Omental fat pad (tissue), 4 donors: ENCODE results near the gene CCDC74A. TPM values are rescaled to one million over a fixed set of nuclear protein-coding genes. Genes with fewer than 3 reads are reported as not detected.
"Not testable (repeated sequence)": the region's sequence is repeated elsewhere in the genome, so short reads cannot be mapped to it uniquely, and the experiment has no call there.

Experiments
- ATAC-seq: fragments of 150-250 bp; one replicate; pipeline ENCODE4 v1.9.1; 2016; ENCODE audit warnings: mild to moderate bottlenecking, moderate library complexity; ENCODE audit not compliant: low FRiP score
- DNase-seq: peaks from one replicate; pipeline ENCODE4 v3.0.0-alpha.2; 2019; ENCODE audit warnings: low spot score
- CTCF ChIP-seq, 3 donors: fragments of 450-650 bp; IDR thresholded peaks; one replicate each; pipeline ENCODE4 v1.5.1; 2016 to 2017; ENCODE audit warnings: antibody characterized with exemption in 3 of 3, mild to moderate bottlenecking in 3 of 3, moderate library complexity in 2 of 3
- total RNA-seq, 4 donors: library from RNA; depleted of rRNA; stranded (reverse); fragments of >200 nt; gene quantifications; one replicate each; pipeline ENCODE4 v1.1.0, GENCODE V29; 2016

CCDC74A gene
- total RNA-seq, 4 donors from 2014 or later: 1.7 to 7.4 (median 2.8) TPM

DNA sequence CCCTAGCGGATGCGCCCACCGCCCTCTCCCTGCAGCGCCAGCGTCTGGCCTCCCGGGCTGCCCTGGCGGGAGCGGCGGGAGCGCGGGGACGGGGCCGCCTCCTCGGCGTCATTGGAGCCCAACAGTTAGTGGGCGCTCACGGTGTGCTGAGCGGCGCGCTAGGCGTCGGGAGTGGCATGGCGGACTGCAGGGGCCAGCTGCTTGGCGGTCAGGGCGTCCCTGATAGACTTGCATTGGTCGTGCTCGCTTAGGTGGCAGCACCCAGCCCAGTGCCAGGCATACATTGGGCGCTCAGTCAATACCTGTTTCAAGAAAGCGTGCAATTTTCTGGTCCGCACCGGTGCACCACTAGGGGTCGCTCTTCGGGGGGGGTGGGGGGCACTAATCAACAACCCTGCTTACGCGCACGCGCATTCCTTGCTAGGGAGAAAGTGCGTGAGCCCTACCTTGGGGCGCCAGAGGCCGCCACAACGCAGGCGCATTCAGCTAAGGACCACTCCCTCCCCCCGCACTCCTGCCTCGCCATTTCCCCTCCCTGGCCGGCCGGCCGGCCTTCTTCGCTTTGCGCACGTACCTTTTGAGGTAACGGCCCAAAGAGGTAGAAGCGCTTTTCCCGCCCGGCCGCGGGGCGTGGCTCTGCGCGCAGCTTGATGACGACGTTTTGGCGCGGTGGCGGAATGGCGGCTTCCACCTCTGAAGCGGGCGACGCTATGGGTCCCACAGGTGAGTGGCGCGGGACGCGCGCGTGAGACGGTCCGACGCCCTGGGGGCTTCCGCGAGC, 35.1 kb upstream of the CCDC74A start:
- ATAC-seq (peak; percentile 89), DNase-seq (peak; percentile 84)
- TF ChIP-seq CTCF (IDR thresholded peaks at IDR 0.05): no peak

- peak; percentile 13 for ATAC-seq
- TF ChIP-seq CTCF (IDR thresholded peaks at IDR 0.05): no peak
- no peak for DNase-seq
Observed at GRCh38 chr2:131493199-131493968, 34.3 kb upstream of the CCDC74A start.

- DNase-seq, ATAC-seq: not testable (repeated sequence)
Observed at GRCh38 chr2:131495506-131495905, 32.2 kb upstream of the CCDC74A start.

GRCh38 chr2:131498321-131498973, 29.2 kb upstream of the CCDC74A start:
- not testable (repeated sequence) for DNase-seq, ATAC-seq

- DNase-seq, ATAC-seq: not testable (repeated sequence)
Observed at GRCh38 chr2:131503587-131503986, 24.1 kb upstream of the CCDC74A start.

GRCh38 chr2:131504082-131504750, 23.5 kb upstream of the CCDC74A start:
- not testable (repeated sequence) for DNase-seq, ATAC-seq

DNA sequence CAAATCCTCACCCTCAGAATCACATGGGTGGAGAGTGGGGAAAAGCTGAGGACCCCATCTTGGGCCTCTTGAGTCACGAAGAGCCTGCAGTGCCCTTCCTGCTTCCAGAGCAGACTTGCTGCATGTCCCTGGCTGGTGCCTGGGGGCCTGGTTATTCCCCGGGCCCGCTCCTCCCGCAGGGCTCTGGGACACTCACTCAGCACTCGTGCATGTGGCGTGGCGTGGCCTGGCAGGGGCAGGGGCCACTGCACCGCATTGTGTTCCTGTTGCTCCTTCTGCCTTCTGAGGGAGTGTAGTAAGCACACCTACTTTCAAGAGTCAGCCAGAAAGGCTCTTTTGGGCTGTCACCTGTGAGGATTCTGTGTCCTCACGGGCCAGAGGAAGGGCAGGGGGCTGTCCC, 18.1 kb upstream of the CCDC74A start:
- ATAC-seq: no peak
- DNase-seq: no peak
- no peak for TF ChIP-seq CTCF (IDR thresholded peaks at IDR 0.05)

GRCh38 chr2:131511291-131511968, 16.3 kb upstream of the CCDC74A start:
- not testable (repeated sequence) for ATAC-seq, DNase-seq

DNA sequence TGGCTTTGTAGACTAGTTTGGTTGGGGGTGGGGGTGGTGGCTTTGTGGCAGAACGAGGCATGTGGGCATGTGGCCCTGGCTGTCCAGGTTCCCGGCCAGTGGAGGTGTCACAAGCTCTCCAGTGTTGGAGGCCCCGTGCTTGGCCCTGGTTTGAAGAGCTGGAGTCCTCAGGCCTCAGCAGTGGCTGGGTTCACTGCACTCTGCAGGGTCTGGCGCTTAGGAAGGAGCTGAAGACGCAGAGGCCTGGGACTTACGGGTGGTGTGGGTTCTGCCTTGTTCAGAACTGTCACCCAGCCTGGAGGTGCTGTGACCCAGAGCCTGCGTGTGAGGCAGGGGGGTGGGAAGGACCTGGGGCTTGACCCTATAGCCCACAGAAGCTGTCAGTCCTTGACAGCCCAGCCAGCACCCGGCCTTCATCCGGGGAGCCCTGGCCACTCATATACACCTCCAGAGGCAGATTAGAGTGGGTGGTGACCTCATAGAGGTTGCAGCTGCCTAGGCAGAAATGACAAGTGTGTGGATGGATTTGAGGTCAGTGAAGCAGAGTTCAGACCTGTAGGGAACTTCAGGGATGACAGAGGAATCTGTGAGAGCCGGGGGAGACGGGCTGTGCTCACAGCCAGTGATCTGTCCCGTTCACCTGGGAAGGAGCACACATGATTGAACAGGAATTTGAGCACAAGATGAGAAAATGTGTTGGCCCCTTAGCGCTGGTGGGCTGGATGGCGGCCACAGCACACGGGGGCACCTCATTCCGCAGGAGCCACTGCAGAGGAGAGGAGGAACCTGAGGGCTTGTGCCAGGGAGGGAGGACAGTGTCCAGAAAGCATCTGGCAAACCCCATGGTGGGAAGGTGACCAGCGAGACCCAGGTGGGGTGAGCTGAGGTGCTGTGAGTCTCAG, 15.5 kb upstream of the CCDC74A start:
- not testable (repeated sequence) for DNase-seq, ATAC-seq

GRCh38 chr2:131514408-131515166, 13.1 kb upstream of the CCDC74A start:
- ATAC-seq, DNase-seq: not testable (repeated sequence)

- DNase-seq, ATAC-seq: not testable (repeated sequence)
Observed at GRCh38 chr2:131515235-131515634, 12.5 kb upstream of the CCDC74A start.
